ENCODE data around the gene C1orf21. TPM values are rescaled to one million over a fixed set of nuclear protein-coding genes. Genes with fewer than 3 reads are reported as not detected.

Gene C1orf21
- total and polyA plus RNA-seq, 10 donors = 9.7 to 60.4 (median 26.7) TPM

GRCh38 chr1:184479435-184480167 is 92.8 kb downstream of the C1orf21 start:
- Histone ChIP-seq H3K4me1 (peaks cover 0 to 13% (median 0%) of the 10 kb centered on the region in 6 donors), H3K36me3 (peaks cover 0 to 11% (median 0%) of the 10 kb centered on the region in 6 donors), H3K4me3 (no peak overlapping the region), H3K27me3 (replicated peaks in 1 of 7) (no peaks in the 10 kb centered on the region), H3K9me3 (peaks cover 0 to 9% (median 4%) of the 10 kb centered on the region in 8 donors), H3K27ac (no peak overlapping the region)
- 92 to 96% (median 95%) methylated on average over 14 of the region's 14 CpGs for WGBS, 5 donors
- intact Hi-C loops (cut with DNase I; ENCODE audit: low total_unique reads) = no loop called here
- no peak for DNase-seq
- TF ChIP-seq POLR2AphosphoS5 (IDR thresholded peaks at IDR 0.05) (no peak), POLR2A (IDR thresholded peaks at IDR 0.05) (no peak), CTCF (IDR thresholded peaks at IDR 0.05 in 8 of 11, conservative IDR thresholded peaks at IDR 0.05 in 3 of 11) (no peak)

GRCh38 chr1:184480736-184481135 is 93.9 kb downstream of the C1orf21 start:
- Histone ChIP-seq H3K4me1 (peaks cover 0 to 19% (median 0%) of the 10 kb centered on the region in 6 donors), H3K4me3 (no peak overlapping the region), H3K27ac (no peak overlapping the region), H3K36me3 (peaks cover 0 to 11% (median 0%) of the 10 kb centered on the region in 6 donors), H3K9me3 (no peaks in the 10 kb centered on the region), H3K27me3 (replicated peaks in 1 of 7) (no peaks in the 10 kb centered on the region)
- 92 to 97% (median 96%) methylated on average over 5 of the region's 5 CpGs for WGBS, 5 donors
- TF ChIP-seq POLR2AphosphoS5 (IDR thresholded peaks at IDR 0.05) = no peak
- no peak for TF ChIP-seq POLR2A (IDR thresholded peaks at IDR 0.05)
- TF ChIP-seq CTCF (IDR thresholded peaks at IDR 0.05 in 8 of 11, conservative IDR thresholded peaks at IDR 0.05 in 3 of 11) = no peak
- DNase-seq = no peak
- intact Hi-C loops (cut with DNase I; ENCODE audit: low total_unique reads) = no loop called here

DNA sequence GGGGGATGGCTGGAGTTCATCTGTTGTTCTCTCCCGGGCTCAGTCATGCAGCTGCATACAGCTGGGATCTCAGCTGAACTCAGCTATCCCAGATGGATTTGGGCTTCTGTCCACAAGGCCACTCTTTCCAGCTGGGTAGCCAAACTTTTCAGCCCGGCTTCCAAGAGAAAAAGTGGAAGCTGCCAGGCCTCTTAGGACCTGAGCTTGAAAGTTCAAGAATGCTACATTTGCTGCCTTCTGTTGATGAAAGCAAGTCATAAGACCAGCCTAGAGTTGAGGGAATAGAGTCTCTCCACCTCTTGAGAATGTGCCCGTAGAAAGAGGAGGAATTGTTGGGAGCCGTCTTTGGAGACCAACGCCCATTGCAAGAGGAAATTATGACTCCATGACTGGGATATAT is 95.3 kb downstream of the C1orf21 start:
- H3K4me1 ChIP-seq = peaks cover 0 to 25% (median 6%) of the 10 kb centered on the region in 6 donors
- no peak for DNase-seq
- intact Hi-C loops (cut with DNase I; ENCODE audit: low total_unique reads) = no loop called here
- no peak for TF ChIP-seq POLR2AphosphoS5 (IDR thresholded peaks at IDR 0.05)
- no peak for TF ChIP-seq POLR2A (IDR thresholded peaks at IDR 0.05)
- no peak for TF ChIP-seq CTCF (IDR thresholded peaks at IDR 0.05 in 8 of 11, conservative IDR thresholded peaks at IDR 0.05 in 3 of 11)
- 66 to 96% (median 87%) methylated on average over 5 of the region's 5 CpGs for WGBS, 5 donors
- H3K4me3 ChIP-seq = no peak overlapping the region
- peak overlapping the region in 4 of 8 donors; percentile 51 to 71 (median 66) for H3K27ac ChIP-seq
- no peaks in the 10 kb centered on the region for H3K27me3 ChIP-seq (replicated peaks in 1 of 7)
- peaks cover 0 to 11% (median 0%) of the 10 kb centered on the region in 6 donors for H3K36me3 ChIP-seq
- no peaks in the 10 kb centered on the region for H3K9me3 ChIP-seq

- DNase-seq = no peak
- Histone ChIP-seq H3K36me3 (peaks cover 0 to 7% (median 0%) of the 10 kb centered on the region in 6 donors), H3K9me3 (no peaks in the 10 kb centered on the region), H3K4me3 (no peak overlapping the region), H3K4me1 (peaks cover 0 to 29% (median 6%) of the 10 kb centered on the region in 6 donors), H3K27me3 (replicated peaks in 1 of 7) (no peaks in the 10 kb centered on the region), H3K27ac (peak overlapping the region in 7 of 8 donors; percentile 17 to 71 (median 51))
- intact Hi-C loops (cut with DNase I; ENCODE audit: low total_unique reads) = no loop called here
- WGBS, 5 donors = 42 to 74% (median 42%) methylated on average over 3 of the region's 3 CpGs
- no peak for TF ChIP-seq POLR2A (IDR thresholded peaks at IDR 0.05)
- TF ChIP-seq CTCF (IDR thresholded peaks at IDR 0.05 in 8 of 11, conservative IDR thresholded peaks at IDR 0.05 in 3 of 11) = peak in 2 of 11 experiments; percentile 16 to 23
- TF ChIP-seq POLR2AphosphoS5 (IDR thresholded peaks at IDR 0.05) = peak in 1 of 3 donors; percentile 64
Measured at GRCh38 chr1:184483101-184483683, 96.4 kb downstream of the C1orf21 start.
